HG02840 (cell line): ENCODE results near the gene PLAA.

Experiments
- ATAC-seq: cut with Tn5 transposase; IDR thresholded peaks from one replicate; pipeline ENCODE4 v1.9.1; 2021; ENCODE audit warnings: mild to moderate bottlenecking, moderate library complexity, moderate number of reproducible peaks; ENCODE audit not compliant: unreplicated experiment, low FRiP score

Gene PLAA

GRCh38 chr9:26946753-26947727 is at the start of gene PLAA:
Gene PLAA (minus strand): TSS chr9:26947242. CDS start chr9:26947045, 197 bp downstream.
- peak; percentile 99 for ATAC-seq

GRCh38 chr9:26995810-26996209 is 48.8 kb upstream of the PLAA start:
- no peak for ATAC-seq

GRCh38 chr9:26983340-26983739 is 36.3 kb upstream of the PLAA start:
- ATAC-seq, result no peak

- no peak for ATAC-seq
Measured at GRCh38 chr9:26975728-26976707, 29.0 kb upstream of the PLAA start.

- no peak for ATAC-seq
Measured at GRCh38 chr9:26974927-26975326, 27.9 kb upstream of the PLAA start.

GRCh38 chr9:26973989-26974388 is 26.9 kb upstream of the PLAA start:
- ATAC-seq, result no peak

GRCh38 chr9:26971721-26972120 is 24.7 kb upstream of the PLAA start:
- ATAC-seq, result no peak

- no peak for ATAC-seq
Measured at GRCh38 chr9:26956860-26957233, 9.8 kb upstream of the PLAA start.

- ATAC-seq, result peak; percentile 100
Measured at GRCh38 chr9:26955921-26956859, 9.1 kb upstream of the PLAA start, which contains the start of gene IFT74. Gene IFT74 (plus strand): TSS chr9:26956412. CDS start chr9:26961968, 5,556 bp downstream.

- no peak for ATAC-seq
Measured at GRCh38 chr9:26955222-26955903, 8.3 kb upstream of the PLAA start.

- ATAC-seq, result no peak
Measured at GRCh38 chr9:26954050-26954508, 7.0 kb upstream of the PLAA start.

- ATAC-seq, result no peak
Measured at GRCh38 chr9:26951794-26952193, 4.8 kb upstream of the PLAA start.

GRCh38 chr9:26950521-26950920 is 3.5 kb upstream of the PLAA start:
- no peak for ATAC-seq

GRCh38 chr9:26949637-26950069 is 2.6 kb upstream of the PLAA start:
- no peak for ATAC-seq

GRCh38 chr9:26947736-26948135 is 694 bp upstream of the PLAA start:
- no peak for ATAC-seq

GRCh38 chr9:26945591-26945990 is 1.5 kb downstream of the PLAA start:
- ATAC-seq, result no peak

- no peak for ATAC-seq
Measured at GRCh38 chr9:26940779-26941178, 6.3 kb downstream of the PLAA start.

- no peak for ATAC-seq
Measured at GRCh38 chr9:26939955-26940711, 6.9 kb downstream of the PLAA start.
